CD14-positive monocyte (primary cell): ENCODE results near the gene SGCD. TPM values are rescaled to one million over a fixed set of nuclear protein-coding genes. Genes with fewer than 3 reads are reported as not detected.

Experiments used
- DNase-seq, 3 donors: peaks; one replicate each; pipeline ENCODE4 v3.0.0-alpha.2; 2011 to 2022
- H2AFZ ChIP-seq: 2 replicates; pipeline ENCODE4 v1.6.0; 2012; ENCODE audit warnings: mild to moderate bottlenecking, low read depth, low read length, inconsistent platforms; ENCODE audit not compliant: insufficient read depth, poor library complexity, severe bottlenecking
- H3K27ac ChIP-seq, 2 donors: 1 replicate in 1 of 2; 2 replicates in 1 of 2; pipeline ENCODE4 v1.5.1; 2012 to 2013; ENCODE audit warnings: low read length in 2 of 2, control low read depth in 1 of 2, inconsistent platforms in 1 of 2, low read depth in 1 of 2, mild to moderate bottlenecking in 1 of 2
- H3K27me3 ChIP-seq, 2 donors: one replicate each; pipeline versions ENCODE4 v1.6.0 to v1.6.1; 2011 to 2013; ENCODE audit warnings: low read length in 2 of 2; ENCODE audit not compliant: control insufficient read depth in 2 of 2, insufficient read depth in 2 of 2
- H3K36me3 ChIP-seq, 2 donors: replicated peaks in 1 of 2; 1 replicate in 1 of 2; 2 replicates in 1 of 2; pipeline versions ENCODE4 v1.5.1 to v1.6.1; 2012 to 2013; ENCODE audit warnings: low read length in 2 of 2, control low read depth in 1 of 2, inconsistent platforms in 1 of 2, mild to moderate bottlenecking in 1 of 2; ENCODE audit not compliant: insufficient read depth in 2 of 2, control insufficient read depth in 1 of 2
- H3K4me1 ChIP-seq, 2 donors: 1 replicate in 1 of 2; 2 replicates in 1 of 2; pipeline versions ENCODE4 v1.5.1 to v1.6.1; 2012 to 2013; ENCODE audit warnings: low read length in 2 of 2, control low read depth in 1 of 2, inconsistent platforms in 1 of 2, mild to moderate bottlenecking in 1 of 2, moderate library complexity in 1 of 2; ENCODE audit not compliant: insufficient read depth in 2 of 2, control insufficient read depth in 1 of 2
- H3K4me2 ChIP-seq: replicated peaks from 2 replicates; pipeline ENCODE3; 2012; ENCODE audit warnings: low read length, moderate library complexity, mild to moderate bottlenecking; ENCODE audit not compliant: poor library complexity, severe bottlenecking; ENCODE audit errors: extremely low read depth
- H3K4me3 ChIP-seq, 3 experiments: fragments of 200-600 bp in 1 of 3; sonication (generic) in 1 of 3; replicated peaks in 1 of 3; 1 replicate in 2 of 3; 2 replicates in 1 of 3; pipeline ENCODE4 v1.5.1; 2011 to 2013; ENCODE audit warnings: low read length in 3 of 3, mild to moderate bottlenecking in 3 of 3, control low read depth in 2 of 3, low read depth in 2 of 3, inconsistent platforms in 1 of 3, moderate library complexity in 1 of 3
- H3K79me2 ChIP-seq: 2 replicates; pipeline ENCODE4 v1.6.0; 2012; ENCODE audit warnings: mild to moderate bottlenecking, control low read depth, inconsistent platforms, low read length, moderate library complexity; ENCODE audit not compliant: insufficient read depth
- H3K9ac ChIP-seq: 2 replicates; pipeline ENCODE4 v1.6.0; 2017; ENCODE audit warnings: low read length, mild to moderate bottlenecking; ENCODE audit not compliant: insufficient read depth, poor library complexity, severe bottlenecking
- H3K9me3 ChIP-seq, 2 donors: replicated peaks in 1 of 2; 1 replicate in 1 of 2; 2 replicates in 1 of 2; pipeline versions ENCODE4 v1.5.1 to v1.6.1; 2012 to 2013; ENCODE audit warnings: low read length in 2 of 2, control low read depth in 1 of 2; ENCODE audit not compliant: control insufficient read depth in 1 of 2, insufficient read depth in 1 of 2
- H4K20me1 ChIP-seq: 2 replicates; pipeline ENCODE4 v1.6.0; 2012; ENCODE audit warnings: mild to moderate bottlenecking, low read length, control low read depth, moderate library complexity; ENCODE audit not compliant: insufficient read depth
- H3K27ac Mint-ChIP-seq, 7 donors: one replicate each; pipeline ENCODE4 v1.8.0; 2020; ENCODE audit warnings: mild to moderate bottlenecking in 7 of 7, mixed read lengths in 7 of 7, moderate library complexity in 6 of 7, inconsistent platforms in 2 of 7
- H3K27me3 Mint-ChIP-seq, 3 donors: one replicate each; pipeline ENCODE4 v1.8.0; 2021 to 2022; ENCODE audit warnings: low read depth in 3 of 3, mild to moderate bottlenecking in 3 of 3, mixed read lengths in 3 of 3, moderate library complexity in 3 of 3, inconsistent platforms in 1 of 3
- H3K36me3 Mint-ChIP-seq, 2 donors: one replicate each; pipeline ENCODE4 v1.8.0; 2020; ENCODE audit warnings: mixed read lengths in 2 of 2, inconsistent platforms in 1 of 2, mild to moderate bottlenecking in 1 of 2
- H3K4me1 Mint-ChIP-seq: one replicate; pipeline ENCODE4 v1.8.0; 2020; ENCODE audit warnings: mild to moderate bottlenecking, mixed read lengths
- H3K4me3 Mint-ChIP-seq, 2 donors: one replicate each; pipeline ENCODE4 v1.8.0; 2020; ENCODE audit warnings: mild to moderate bottlenecking in 2 of 2, mixed read lengths in 2 of 2, moderate library complexity in 1 of 2
- H3K9me3 Mint-ChIP-seq, 7 donors: one replicate each; pipeline ENCODE4 v1.8.0; 2020 to 2022; ENCODE audit warnings: mixed read lengths in 7 of 7, mild to moderate bottlenecking in 6 of 7, moderate library complexity in 6 of 7, inconsistent platforms in 2 of 7
- WGBS: methylation state at CpG from one replicate; pipeline ENCODE4 v1.1.5; 2013; ENCODE audit warnings: missing lambda C conversion rate; ENCODE audit not compliant: insufficient coverage; 5-methylcytosine and 5-hydroxymethylcytosine counted together
- intact Hi-C, 2 donors: fragments of 100-400 bp; cut with micrococcal nuclease; formaldehyde crosslinking; loops; one replicate each; pipeline versions ENCODE4 v1.15.0 to v1.15.1; 2023
- polyA plus RNA-seq, 3 donors: library from polyadenylated mRNA; depleted of rRNA in 1 of 3; unstranded in 2 of 3; stranded (reverse) in 1 of 3; fragments of 300-500 nt in 2 of 3; fragments of >200 nt in 1 of 3; fragmentation: Illumina TruSeq in 2 of 3; gene quantifications; 1 replicate in 2 of 3; 2 replicates in 1 of 3; pipeline ENCODE4 v1.2.3, GENCODE V29; 2012 to 2021
- TF ChIP-seq, protein P1 (sequence below): fragments of 200-600 bp; IDR thresholded peaks from one replicate; pipeline ENCODE4 v1.8.0; 2022; ENCODE audit warnings: antibody characterized with exemption, mild to moderate bottlenecking

SGCD gene
- polyA plus RNA-seq, 3 donors = not detected

DNA sequence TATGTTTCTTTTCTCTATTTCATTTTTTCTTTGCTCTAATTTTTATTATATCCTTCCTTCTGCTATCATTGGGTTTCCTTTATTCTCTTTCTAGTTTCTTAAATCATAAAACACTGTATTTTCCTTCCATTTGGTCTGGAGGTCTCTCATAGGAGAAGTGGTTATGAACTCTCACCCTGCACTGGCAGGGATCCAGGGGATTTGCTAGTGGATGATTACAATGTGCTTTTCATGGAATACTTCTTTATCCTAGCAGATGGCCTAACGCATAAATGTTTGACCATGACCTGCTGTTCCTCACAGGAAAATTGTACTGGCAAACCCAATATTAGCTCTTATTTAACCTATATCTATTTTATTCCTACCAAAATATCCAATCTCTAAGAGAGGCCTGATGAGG, 31.5 kb upstream of the SGCD start:
- intact Hi-C loops = no loop called here
- Histone ChIP-seq H4K20me1 (no peaks in the 10 kb centered on the region), H3K9me3 (no peaks in the 10 kb centered on the region), H3K27ac (no peak overlapping the region), H3K27me3 (no peaks in the 10 kb centered on the region), H3K79me2 (no peaks in the 10 kb centered on the region), H3K4me1 (no peaks in the 10 kb centered on the region), H2AFZ (no peak overlapping the region), H3K4me2 (no peak overlapping the region), H3K36me3 (no peaks in the 10 kb centered on the region), H3K4me3 (no peak overlapping the region), H3K9ac (no peak overlapping the region)
- no peaks in the 10 kb centered on the region for H3K4me1 Mint-ChIP-seq
- no peak overlapping the region for H3K4me3 Mint-ChIP-seq
- DNase-seq = no peak
- H3K36me3 Mint-ChIP-seq = no peaks in the 10 kb centered on the region
- no CpG with 5 or more reads among the region's 1 CpG for WGBS
- H3K27me3 Mint-ChIP-seq = no peaks in the 10 kb centered on the region
- TF ChIP-seq, protein P1, sequence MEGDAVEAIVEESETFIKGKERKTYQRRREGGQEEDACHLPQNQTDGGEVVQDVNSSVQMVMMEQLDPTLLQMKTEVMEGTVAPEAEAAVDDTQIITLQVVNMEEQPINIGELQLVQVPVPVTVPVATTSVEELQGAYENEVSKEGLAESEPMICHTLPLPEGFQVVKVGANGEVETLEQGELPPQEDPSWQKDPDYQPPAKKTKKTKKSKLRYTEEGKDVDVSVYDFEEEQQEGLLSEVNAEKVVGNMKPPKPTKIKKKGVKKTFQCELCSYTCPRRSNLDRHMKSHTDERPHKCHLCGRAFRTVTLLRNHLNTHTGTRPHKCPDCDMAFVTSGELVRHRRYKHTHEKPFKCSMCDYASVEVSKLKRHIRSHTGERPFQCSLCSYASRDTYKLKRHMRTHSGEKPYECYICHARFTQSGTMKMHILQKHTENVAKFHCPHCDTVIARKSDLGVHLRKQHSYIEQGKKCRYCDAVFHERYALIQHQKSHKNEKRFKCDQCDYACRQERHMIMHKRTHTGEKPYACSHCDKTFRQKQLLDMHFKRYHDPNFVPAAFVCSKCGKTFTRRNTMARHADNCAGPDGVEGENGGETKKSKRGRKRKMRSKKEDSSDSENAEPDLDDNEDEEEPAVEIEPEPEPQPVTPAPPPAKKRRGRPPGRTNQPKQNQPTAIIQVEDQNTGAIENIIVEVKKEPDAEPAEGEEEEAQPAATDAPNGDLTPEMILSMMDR = no peak
- H3K9me3 Mint-ChIP-seq = peaks cover 0 to 6% (median 1%) of the 10 kb centered on the region in 7 donors
- H3K27ac Mint-ChIP-seq = no peak overlapping the region

DNA sequence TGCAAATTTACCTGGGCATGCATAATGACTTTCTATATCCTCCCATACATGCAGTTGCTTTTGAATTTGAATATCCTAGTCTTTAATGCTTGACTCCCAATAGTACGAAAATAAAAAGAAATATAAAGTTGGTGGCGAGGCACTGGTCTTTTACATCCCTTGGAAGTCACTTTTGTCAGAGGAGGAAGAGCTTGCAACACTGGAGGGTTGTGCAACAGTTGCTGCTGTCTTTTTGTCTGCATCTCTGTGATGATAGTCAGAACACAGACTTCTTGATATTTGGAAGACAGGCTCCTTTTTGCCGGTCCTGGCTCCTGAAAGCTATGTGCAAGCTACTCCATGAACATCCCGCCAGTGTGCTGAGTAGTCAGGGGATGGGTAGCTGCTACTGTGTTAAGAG, 16.8 kb upstream of the SGCD start:
- Mint-ChIP-seq H3K9me3 (peaks cover 0 to 16% (median 9%) of the 10 kb centered on the region in 7 donors), H3K4me3 (no peak overlapping the region), H3K27ac (no peak overlapping the region), H3K36me3 (no peaks in the 10 kb centered on the region), H3K4me1 (no peaks in the 10 kb centered on the region), H3K27me3 (peaks cover 0 to 1% (median 0%) of the 10 kb centered on the region in 3 donors)
- no peak overlapping the region for H3K27ac ChIP-seq
- no peak overlapping the region for H2AFZ ChIP-seq
- H4K20me1 ChIP-seq = no peaks in the 10 kb centered on the region
- peaks cover 12 to 27% of the 10 kb centered on the region in 2 donors for H3K9me3 ChIP-seq
- H3K79me2 ChIP-seq = no peaks in the 10 kb centered on the region
- H3K4me3 ChIP-seq = no peak overlapping the region
- H3K27me3 ChIP-seq = no peaks in the 10 kb centered on the region
- no peaks in the 10 kb centered on the region for H3K4me1 ChIP-seq
- H3K4me2 ChIP-seq = no peak overlapping the region
- WGBS = 86% methylated on average over 3 of the region's 4 CpGs
- intact Hi-C loops = no loop called here
- TF ChIP-seq, protein P1 = no peak
- DNase-seq = no peak
- H3K9ac ChIP-seq = no peak overlapping the region
- H3K36me3 ChIP-seq = no peaks in the 10 kb centered on the region
